HG03139 (cell line): ENCODE results near the gene NAT9.

ENCODE experiments used
- ATAC-seq: cut with Tn5 transposase; IDR thresholded peaks from one replicate; pipeline ENCODE4 v1.9.1; 2021; ENCODE audit not compliant: unreplicated experiment

NAT9 gene

GRCh38 chr17:74731347-74731605, 44.9 kb downstream of the NAT9 start:
- no peak for ATAC-seq

- no peak for ATAC-seq
Observed at GRCh38 chr17:74730491-74731346, 45.4 kb downstream of the NAT9 start.

- ATAC-seq, result no peak
Observed at GRCh38 chr17:74729866-74730265, 46.3 kb downstream of the NAT9 start.

GRCh38 chr17:74729368-74729767, 46.8 kb downstream of the NAT9 start:
- no peak for ATAC-seq

- no peak for ATAC-seq
Observed at GRCh38 chr17:74728702-74729075, 47.5 kb downstream of the NAT9 start.

- no peak for ATAC-seq
Observed at GRCh38 chr17:74728033-74728701, 48.0 kb downstream of the NAT9 start.

- ATAC-seq, result no peak
Observed at GRCh38 chr17:74725111-74725510, 51.0 kb downstream of the NAT9 start.

- ATAC-seq, result no peak
Observed at GRCh38 chr17:74723891-74724290, 52.3 kb downstream of the NAT9 start.

- ATAC-seq, result no peak
Observed at GRCh38 chr17:74722782-74723181, 53.4 kb downstream of the NAT9 start.
